Measurements from ENCODE around the gene CYB561D1.

GRCh38 chr1:109500941-109501381 lies 7.1 kb downstream of the CYB561D1 start:
- TF ChIP-seq TARDBP (IDR thresholded peaks at IDR 0.05), result no peak
- no peak for TF ChIP-seq SUZ12 (IDR thresholded peaks at IDR 0.05)
- no peak for TF ChIP-seq FOXM1 (IDR thresholded peaks at IDR 0.05; ENCODE audit: borderline replicate concordance)
- no peak for TF ChIP-seq L3MBTL2 (conservative IDR thresholded peaks at IDR 0.05)
- no peak for TF ChIP-seq FOXK2 (IDR thresholded peaks at IDR 0.05)
